K562 (cell line): Measurements from ENCODE around the gene HOXB8. TPM values are rescaled to one million over a fixed set of nuclear protein-coding genes. Genes with fewer than 3 reads are reported as not detected.
A peak's percentile ranks its signal among the peaks of the same experiment; 100 is the strongest.

Experiments
- BACH1 ChIP-seq: fragments of 200-800 bp; sonication (Bioruptor generic); IDR thresholded peaks from 2 replicates; pipeline ENCODE4 v1.6.1; 2016; ENCODE audit warnings: missing genetic modification characterization, missing compliant biosample characterization
- CCAR2 ChIP-seq: fragments of 200-400 bp; formaldehyde crosslinking; IDR thresholded peaks from 2 replicates; pipeline ENCODE4 v1.6.1; 2017; ENCODE audit warnings: mild to moderate bottlenecking, low read depth, low read length
- CHCHD3 ChIP-seq: fragments of 250-450 bp; sonication (Bioruptor Pico); IDR thresholded peaks from 2 replicates; pipeline ENCODE4 v2.1.2; 2022; ENCODE audit warnings: mild to moderate bottlenecking
- FOXA1 ChIP-seq: fragments of 450-650 bp; IDR thresholded peaks from 2 replicates; pipeline ENCODE4 v1.6.1; 2016; ENCODE audit warnings: mild to moderate bottlenecking, borderline replicate concordance
- NFRKB ChIP-seq: fragments of 450-650 bp; IDR thresholded peaks from 2 replicates; pipeline ENCODE4 v1.6.1; 2016; ENCODE audit warnings: low read depth
- PTBP1 ChIP-seq: fragments of 200-400 bp; formaldehyde crosslinking; IDR thresholded peaks from 2 replicates; pipeline ENCODE4 v1.6.1; 2017; ENCODE audit warnings: low read depth, low read length
- PYGO2 ChIP-seq: fragments of 450-650 bp; IDR thresholded peaks from 2 replicates; pipeline ENCODE4 v1.6.1; 2016; ENCODE audit warnings: mild to moderate bottlenecking, missing genetic modification characterization, moderate library complexity, missing compliant biosample characterization
- RBFOX2 ChIP-seq: fragments of 200-400 bp; formaldehyde crosslinking; IDR thresholded peaks from 2 replicates; pipeline ENCODE4 v1.6.1; 2017; ENCODE audit warnings: low read depth, mild to moderate bottlenecking, low read length, moderate library complexity
- ZBTB1 ChIP-seq: sonication (generic); formaldehyde crosslinking; IDR thresholded peaks from 2 replicates; pipeline ENCODE4 v1.8.1; 2023; ENCODE audit warnings: missing genetic modification reagents, low read depth, mild to moderate bottlenecking, borderline replicate concordance
- ZBTB5 ChIP-seq: fragments of 450-650 bp; IDR thresholded peaks from 2 replicates; pipeline ENCODE4 v1.6.1; 2017; ENCODE audit warnings: antibody characterized with exemption
- ZNF316 ChIP-seq: fragments of 450-650 bp; IDR thresholded peaks from 2 replicates; pipeline ENCODE4 v1.6.1; 2016
- ZNF764 ChIP-seq: fragments of 250-450 bp; sonication (Bioruptor Pico); IDR thresholded peaks from 2 replicates; pipeline ENCODE4 v1.4.0; 2020; ENCODE audit warnings: low read depth, mild to moderate bottlenecking, moderate library complexity
- polyA plus RNA-seq, 8 experiments: library from polyadenylated mRNA; depleted of rRNA in 4 of 8; stranded (reverse) in 5 of 8; unstranded in 3 of 8; fragments of >200 nt; fragmentation: Nextera tagmentation in 2 of 8; fragmentation: Illumina TruSeq in 1 of 8; extraction: Ambion mirVana in 2 of 8; extraction: Trizol in 1 of 8; gene quantifications; 2 replicates each; pipeline versions ENCODE4 v1.2.1 to v1.2.3, GENCODE V29; 2011 to 2014; ENCODE audit warnings: inconsistent platforms in 1 of 8, missing spikeins in 1 of 8
- total RNA-seq, 7 experiments: library from RNA; depleted of rRNA in 6 of 7; stranded (reverse); fragments of >200 nt in 6 of 7; fragmentation: Illumina TruSeq in 2 of 7; extraction: Trizol in 2 of 7; gene quantifications; 2 replicates each; pipeline versions ENCODE4 v1.2.1 to v1.2.3, GENCODE V29; 2011 to 2021; ENCODE audit warnings: low replicate concordance in 1 of 7
- TF ChIP-seq, protein P1 (sequence below): fragments of 450-650 bp; IDR thresholded peaks from 2 replicates; pipeline ENCODE4 v1.6.1; 2016; ENCODE audit warnings: low read depth
- TF ChIP-seq, protein P2 (sequence below): fragments of 450-650 bp; IDR thresholded peaks from 2 replicates; pipeline ENCODE4 v1.6.1; 2018; ENCODE audit not compliant: partially characterized antibody

The HOXB8 gene
- total and polyA plus RNA-seq, 9 of the 15 experiments (the other 6 are each of a cell fraction or from before 2014, with no cell fraction given): 0.52 to 23.8 (median 3.6) TPM

- TF ChIP-seq PTBP1 (no peak), NFRKB (0 out of 2 replicates have a peak, but pooled peaks have one; percentile 71), RBFOX2 (no peak), ZBTB5 (peak; percentile 78), FOXA1 (no peak), ZNF316 (peak; percentile 75), BACH1 (tag) (no peak), CHCHD3 (CRISPR knock-in tag) (no peak), ZBTB1 (CRISPR knock-in tag) (no peak), CCAR2 (no peak), PYGO2 (tag) (no peak), ZNF764 (CRISPR knock-in tag) (no peak)
- TF ChIP-seq, protein P1, sequence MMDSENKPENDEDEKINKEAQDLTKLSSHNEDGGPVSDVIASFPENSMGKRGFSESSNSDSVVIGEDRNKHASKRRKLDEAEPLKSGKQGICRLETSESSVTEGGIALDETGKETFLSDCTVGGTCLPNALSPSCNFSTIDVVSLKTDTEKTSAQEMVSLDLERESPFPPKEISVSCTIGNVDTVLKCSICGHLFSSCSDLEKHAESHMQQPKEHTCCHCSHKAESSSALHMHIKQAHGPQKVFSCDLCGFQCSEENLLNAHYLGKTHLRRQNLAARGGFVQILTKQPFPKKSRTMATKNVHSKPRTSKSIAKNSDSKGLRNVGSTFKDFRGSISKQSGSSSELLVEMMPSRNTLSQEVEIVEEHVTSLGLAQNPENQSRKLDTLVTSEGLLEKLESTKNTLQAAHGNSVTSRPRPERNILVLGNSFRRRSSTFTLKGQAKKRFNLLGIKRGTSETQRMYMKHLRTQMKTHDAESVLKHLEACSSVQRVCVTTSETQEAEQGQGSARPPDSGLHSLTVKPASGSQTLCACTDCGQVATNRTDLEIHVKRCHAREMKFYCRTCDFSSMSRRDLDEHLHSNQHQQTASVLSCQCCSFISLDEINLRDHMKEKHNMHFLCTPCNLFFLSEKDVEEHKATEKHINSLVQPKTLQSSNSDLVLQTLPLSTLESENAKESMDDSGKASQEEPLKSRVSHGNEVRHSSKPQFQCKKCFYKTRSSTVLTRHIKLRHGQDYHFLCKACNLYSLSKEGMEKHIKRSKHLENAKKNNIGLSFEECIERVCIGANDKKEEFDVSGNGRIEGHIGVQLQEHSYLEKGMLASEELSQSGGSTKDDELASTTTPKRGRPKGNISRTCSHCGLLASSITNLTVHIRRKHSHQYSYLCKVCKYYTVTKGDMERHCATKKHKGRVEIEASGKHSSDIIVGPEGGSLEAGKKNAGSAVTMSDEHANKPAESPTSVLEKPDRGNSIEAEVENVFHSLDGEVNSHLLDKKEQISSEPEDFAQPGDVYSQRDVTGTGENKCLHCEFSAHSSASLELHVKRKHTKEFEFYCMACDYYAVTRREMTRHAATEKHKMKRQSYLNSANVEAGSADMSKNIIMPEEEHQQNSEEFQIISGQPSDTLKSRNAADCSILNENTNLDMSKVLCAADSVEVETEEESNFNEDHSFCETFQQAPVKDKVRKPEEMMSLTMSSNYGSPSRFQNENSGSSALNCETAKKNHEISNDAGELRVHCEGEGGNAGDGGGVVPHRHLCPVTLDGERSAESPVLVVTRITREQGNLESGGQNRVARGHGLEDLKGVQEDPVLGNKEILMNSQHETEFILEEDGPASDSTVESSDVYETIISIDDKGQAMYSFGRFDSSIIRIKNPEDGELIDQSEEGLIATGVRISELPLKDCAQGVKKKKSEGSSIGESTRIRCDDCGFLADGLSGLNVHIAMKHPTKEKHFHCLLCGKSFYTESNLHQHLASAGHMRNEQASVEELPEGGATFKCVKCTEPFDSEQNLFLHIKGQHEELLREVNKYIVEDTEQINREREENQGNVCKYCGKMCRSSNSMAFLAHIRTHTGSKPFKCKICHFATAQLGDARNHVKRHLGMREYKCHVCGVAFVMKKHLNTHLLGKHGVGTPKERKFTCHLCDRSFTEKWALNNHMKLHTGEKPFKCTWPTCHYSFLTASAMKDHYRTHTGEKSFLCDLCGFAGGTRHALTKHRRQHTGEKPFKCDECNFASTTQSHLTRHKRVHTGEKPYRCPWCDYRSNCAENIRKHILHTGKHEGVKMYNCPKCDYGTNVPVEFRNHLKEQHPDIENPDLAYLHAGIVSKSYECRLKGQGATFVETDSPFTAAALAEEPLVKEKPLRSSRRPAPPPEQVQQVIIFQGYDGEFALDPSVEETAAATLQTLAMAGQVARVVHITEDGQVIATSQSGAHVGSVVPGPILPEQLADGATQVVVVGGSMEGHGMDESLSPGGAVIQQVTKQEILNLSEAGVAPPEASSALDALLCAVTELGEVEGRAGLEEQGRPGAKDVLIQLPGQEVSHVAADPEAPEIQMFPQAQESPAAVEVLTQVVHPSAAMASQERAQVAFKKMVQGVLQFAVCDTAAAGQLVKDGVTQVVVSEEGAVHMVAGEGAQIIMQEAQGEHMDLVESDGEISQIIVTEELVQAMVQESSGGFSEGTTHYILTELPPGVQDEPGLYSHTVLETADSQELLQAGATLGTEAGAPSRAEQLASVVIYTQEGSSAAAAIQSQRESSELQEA: no peak
- TF ChIP-seq, protein P2, sequence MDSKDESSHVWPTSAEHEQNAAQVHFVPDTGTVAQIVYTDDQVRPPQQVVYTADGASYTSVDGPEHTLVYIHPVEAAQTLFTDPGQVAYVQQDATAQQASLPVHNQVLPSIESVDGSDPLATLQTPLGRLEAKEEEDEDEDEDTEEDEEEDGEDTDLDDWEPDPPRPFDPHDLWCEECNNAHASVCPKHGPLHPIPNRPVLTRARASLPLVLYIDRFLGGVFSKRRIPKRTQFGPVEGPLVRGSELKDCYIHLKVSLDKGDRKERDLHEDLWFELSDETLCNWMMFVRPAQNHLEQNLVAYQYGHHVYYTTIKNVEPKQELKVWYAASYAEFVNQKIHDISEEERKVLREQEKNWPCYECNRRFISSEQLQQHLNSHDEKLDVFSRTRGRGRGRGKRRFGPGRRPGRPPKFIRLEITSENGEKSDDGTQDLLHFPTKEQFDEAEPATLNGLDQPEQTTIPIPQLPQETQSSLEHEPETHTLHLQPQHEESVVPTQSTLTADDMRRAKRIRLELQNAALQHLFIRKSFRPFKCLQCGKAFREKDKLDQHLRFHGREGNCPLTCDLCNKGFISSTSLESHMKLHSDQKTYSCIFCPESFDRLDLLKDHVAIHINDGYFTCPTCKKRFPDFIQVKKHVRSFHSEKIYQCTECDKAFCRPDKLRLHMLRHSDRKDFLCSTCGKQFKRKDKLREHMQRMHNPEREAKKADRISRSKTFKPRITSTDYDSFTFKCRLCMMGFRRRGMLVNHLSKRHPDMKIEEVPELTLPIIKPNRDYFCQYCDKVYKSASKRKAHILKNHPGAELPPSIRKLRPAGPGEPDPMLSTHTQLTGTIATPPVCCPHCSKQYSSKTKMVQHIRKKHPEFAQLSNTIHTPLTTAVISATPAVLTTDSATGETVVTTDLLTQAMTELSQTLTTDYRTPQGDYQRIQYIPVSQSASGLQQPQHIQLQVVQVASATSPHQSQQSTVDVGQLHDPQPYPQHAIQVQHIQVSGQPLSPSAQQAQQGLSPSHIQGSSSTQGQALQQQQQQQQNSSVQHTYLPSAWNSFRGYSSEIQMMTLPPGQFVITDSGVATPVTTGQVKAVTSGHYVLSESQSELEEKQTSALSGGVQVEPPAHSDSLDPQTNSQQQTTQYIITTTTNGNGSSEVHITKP: no peak
Observed at GRCh38 chr17:48626245-48627117, 11.4 kb upstream of the HOXB8 start, which contains the start of gene HOXB9 (continued).
